HepG2 (cell line): ENCODE data around the gene FUZ. TPM values are rescaled to one million over a fixed set of nuclear protein-coding genes. Genes with fewer than 3 reads are reported as not detected.

ENCODE experiments used
- FOXC1 ChIP-seq: sonication (generic); formaldehyde crosslinking; IDR thresholded peaks from 2 replicates; pipeline ENCODE4 v1.8.0; 2022; ENCODE audit warnings: mild to moderate bottlenecking, missing genetic modification reagents, borderline replicate concordance
- KLF11 ChIP-seq: IDR thresholded peaks from 2 replicates; pipeline ENCODE4 v1.6.1; 2016; ENCODE audit warnings: missing compliant biosample characterization
- KMT2A ChIP-seq: sonication (generic); formaldehyde crosslinking; IDR thresholded peaks from 2 replicates; pipeline ENCODE4 v1.4.0; 2020; ENCODE audit warnings: missing genetic modification reagents
- POLR2A ChIP-seq, 2 experiments: IDR thresholded peaks; 2 replicates each; pipeline ENCODE4 v1.6.1; 2011; ENCODE audit warnings: low read depth in 2 of 2, low read length in 2 of 2, mild to moderate bottlenecking in 1 of 2, moderate library complexity in 1 of 2; ENCODE audit not compliant: insufficient read depth in 1 of 2
- TERF1 ChIP-seq: sonication (generic); formaldehyde crosslinking; IDR thresholded peaks from 2 replicates; pipeline ENCODE4 v1.8.0; 2022; ENCODE audit warnings: mild to moderate bottlenecking, missing genetic modification reagents, moderate library complexity
- ZNF10 ChIP-seq: sonication (generic); formaldehyde crosslinking; IDR thresholded peaks from 2 replicates; pipeline ENCODE4 v1.4.0; 2020; ENCODE audit warnings: mild to moderate bottlenecking, low read depth, missing genetic modification reagents, borderline replicate concordance
- ZNF44 ChIP-seq: sonication (generic); formaldehyde crosslinking; IDR thresholded peaks from 2 replicates; pipeline ENCODE4 v1.5.1; 2020; ENCODE audit warnings: mild to moderate bottlenecking, missing genetic modification reagents
- ZNF564 ChIP-seq: sonication (generic); formaldehyde crosslinking; IDR thresholded peaks from 2 replicates; pipeline ENCODE4 v1.8.1; 2023; ENCODE audit warnings: mild to moderate bottlenecking, missing genetic modification reagents
- ZNF703 ChIP-seq: sonication (generic); formaldehyde crosslinking; IDR thresholded peaks from 2 replicates; pipeline ENCODE4 v1.5.1; 2020; ENCODE audit warnings: missing genetic modification reagents, mild to moderate bottlenecking, moderate library complexity, borderline replicate concordance
- polyA plus RNA-seq, 8 experiments: library from polyadenylated mRNA; depleted of rRNA in 3 of 8; stranded (reverse) in 7 of 8; unstranded in 1 of 8; fragments of >200 nt; fragmentation: Illumina TruSeq in 4 of 8; extraction: Trizol in 4 of 8; gene quantifications; 2 replicates each; pipeline versions ENCODE4 v1.2.1 to v1.2.3, GENCODE V29; 2011 to 2016; ENCODE audit warnings: low read depth in 4 of 8, missing spikeins in 1 of 8, mixed read lengths in 1 of 8; ENCODE audit not compliant: insufficient read depth in 1 of 8
- total RNA-seq, 5 experiments: library from RNA; depleted of rRNA; stranded (reverse); fragments of >200 nt; fragmentation: Illumina TruSeq; extraction: Trizol; gene quantifications; 2 replicates each; pipeline ENCODE4 v1.2.3, GENCODE V29; 2016; ENCODE audit warnings: low read depth in 1 of 5
- TF ChIP-seq, protein P1 (sequence below): sonication (generic); formaldehyde crosslinking; IDR thresholded peaks from 2 replicates; pipeline ENCODE4 v1.4.0; 2020; ENCODE audit warnings: mild to moderate bottlenecking, low read depth, missing genetic modification reagents
- TF ChIP-seq, protein P2 (sequence below): sonication (generic); formaldehyde crosslinking; IDR thresholded peaks from 2 replicates; pipeline ENCODE4 v1.4.0; 2020; ENCODE audit warnings: missing genetic modification reagents, borderline replicate concordance
- TF ChIP-seq, protein P3 (sequence below): sonication (generic); formaldehyde crosslinking; IDR thresholded peaks from 2 replicates; pipeline ENCODE4 v1.4.0; 2020; ENCODE audit warnings: mild to moderate bottlenecking, missing genetic modification reagents

The FUZ gene
- total and polyA plus RNA-seq, 2 of the 13 experiments (the other 11 are each of a cell fraction or from before 2014, with no cell fraction given): 0.08 TPM; not detected in 1

GRCh38 chr19:49850487-49851342, 37.6 kb upstream of the FUZ start, which contains the start of gene PTOV1 (continued):
- TF ChIP-seq TERF1 (CRISPR knock-in tag) (0 out of 2 replicates have a peak, but pooled peaks have one; percentile 57), POLR2A (IDR thresholded peaks at IDR 0.05; ENCODE audit: insufficient read depth in 1 of 2, low read depth in 2 of 2, low read length in 2 of 2) (peak; percentile 66 to 67; a peak in 3 of 4 replicates), KLF11 (no peak), ZNF703 (CRISPR knock-in tag) (no peak), ZNF564 (CRISPR knock-in tag) (0 out of 2 replicates have a peak, but pooled peaks have one; percentile 45), ZNF44 (CRISPR knock-in tag) (no peak), ZNF10 (CRISPR knock-in tag) (no peak), FOXC1 (no peak), KMT2A (CRISPR knock-in tag) (0 out of 2 replicates have a peak, but pooled peaks have one; percentile 13)
- TF ChIP-seq, protein P1, sequence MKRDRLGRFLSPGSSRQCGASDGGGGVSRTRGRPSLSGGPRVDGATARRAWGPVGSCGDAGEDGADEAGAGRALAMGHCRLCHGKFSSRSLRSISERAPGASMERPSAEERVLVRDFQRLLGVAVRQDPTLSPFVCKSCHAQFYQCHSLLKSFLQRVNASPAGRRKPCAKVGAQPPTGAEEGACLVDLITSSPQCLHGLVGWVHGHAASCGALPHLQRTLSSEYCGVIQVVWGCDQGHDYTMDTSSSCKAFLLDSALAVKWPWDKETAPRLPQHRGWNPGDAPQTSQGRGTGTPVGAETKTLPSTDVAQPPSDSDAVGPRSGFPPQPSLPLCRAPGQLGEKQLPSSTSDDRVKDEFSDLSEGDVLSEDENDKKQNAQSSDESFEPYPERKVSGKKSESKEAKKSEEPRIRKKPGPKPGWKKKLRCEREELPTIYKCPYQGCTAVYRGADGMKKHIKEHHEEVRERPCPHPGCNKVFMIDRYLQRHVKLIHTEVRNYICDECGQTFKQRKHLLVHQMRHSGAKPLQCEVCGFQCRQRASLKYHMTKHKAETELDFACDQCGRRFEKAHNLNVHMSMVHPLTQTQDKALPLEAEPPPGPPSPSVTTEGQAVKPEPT (CRISPR knock-in tag): no peak
- TF ChIP-seq, protein P2, sequence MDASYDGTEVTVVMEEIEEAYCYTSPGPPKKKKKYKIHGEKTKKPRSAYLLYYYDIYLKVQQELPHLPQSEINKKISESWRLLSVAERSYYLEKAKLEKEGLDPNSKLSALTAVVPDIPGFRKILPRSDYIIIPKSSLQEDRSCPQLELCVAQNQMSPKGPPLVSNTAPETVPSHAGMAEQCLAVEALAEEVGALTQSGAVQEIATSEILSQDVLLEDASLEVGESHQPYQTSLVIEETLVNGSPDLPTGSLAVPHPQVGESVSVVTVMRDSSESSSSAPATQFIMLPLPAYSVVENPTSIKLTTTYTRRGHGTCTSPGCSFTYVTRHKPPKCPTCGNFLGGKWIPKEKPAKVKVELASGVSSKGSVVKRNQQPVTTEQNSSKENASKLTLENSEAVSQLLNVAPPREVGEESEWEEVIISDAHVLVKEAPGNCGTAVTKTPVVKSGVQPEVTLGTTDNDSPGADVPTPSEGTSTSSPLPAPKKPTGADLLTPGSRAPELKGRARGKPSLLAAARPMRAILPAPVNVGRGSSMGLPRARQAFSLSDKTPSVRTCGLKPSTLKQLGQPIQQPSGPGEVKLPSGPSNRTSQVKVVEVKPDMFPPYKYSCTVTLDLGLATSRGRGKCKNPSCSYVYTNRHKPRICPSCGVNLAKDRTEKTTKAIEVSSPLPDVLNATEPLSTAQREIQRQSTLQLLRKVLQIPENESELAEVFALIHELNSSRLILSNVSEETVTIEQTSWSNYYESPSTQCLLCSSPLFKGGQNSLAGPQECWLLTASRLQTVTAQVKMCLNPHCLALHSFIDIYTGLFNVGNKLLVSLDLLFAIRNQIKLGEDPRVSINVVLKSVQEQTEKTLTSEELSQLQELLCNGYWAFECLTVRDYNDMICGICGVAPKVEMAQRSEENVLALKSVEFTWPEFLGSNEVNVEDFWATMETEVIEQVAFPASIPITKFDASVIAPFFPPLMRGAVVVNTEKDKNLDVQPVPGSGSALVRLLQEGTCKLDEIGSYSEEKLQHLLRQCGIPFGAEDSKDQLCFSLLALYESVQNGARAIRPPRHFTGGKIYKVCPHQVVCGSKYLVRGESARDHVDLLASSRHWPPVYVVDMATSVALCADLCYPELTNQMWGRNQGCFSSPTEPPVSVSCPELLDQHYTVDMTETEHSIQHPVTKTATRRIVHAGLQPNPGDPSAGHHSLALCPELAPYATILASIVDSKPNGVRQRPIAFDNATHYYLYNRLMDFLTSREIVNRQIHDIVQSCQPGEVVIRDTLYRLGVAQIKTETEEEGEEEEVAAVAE (CRISPR knock-in tag): no peak
- TF ChIP-seq, protein P3, sequence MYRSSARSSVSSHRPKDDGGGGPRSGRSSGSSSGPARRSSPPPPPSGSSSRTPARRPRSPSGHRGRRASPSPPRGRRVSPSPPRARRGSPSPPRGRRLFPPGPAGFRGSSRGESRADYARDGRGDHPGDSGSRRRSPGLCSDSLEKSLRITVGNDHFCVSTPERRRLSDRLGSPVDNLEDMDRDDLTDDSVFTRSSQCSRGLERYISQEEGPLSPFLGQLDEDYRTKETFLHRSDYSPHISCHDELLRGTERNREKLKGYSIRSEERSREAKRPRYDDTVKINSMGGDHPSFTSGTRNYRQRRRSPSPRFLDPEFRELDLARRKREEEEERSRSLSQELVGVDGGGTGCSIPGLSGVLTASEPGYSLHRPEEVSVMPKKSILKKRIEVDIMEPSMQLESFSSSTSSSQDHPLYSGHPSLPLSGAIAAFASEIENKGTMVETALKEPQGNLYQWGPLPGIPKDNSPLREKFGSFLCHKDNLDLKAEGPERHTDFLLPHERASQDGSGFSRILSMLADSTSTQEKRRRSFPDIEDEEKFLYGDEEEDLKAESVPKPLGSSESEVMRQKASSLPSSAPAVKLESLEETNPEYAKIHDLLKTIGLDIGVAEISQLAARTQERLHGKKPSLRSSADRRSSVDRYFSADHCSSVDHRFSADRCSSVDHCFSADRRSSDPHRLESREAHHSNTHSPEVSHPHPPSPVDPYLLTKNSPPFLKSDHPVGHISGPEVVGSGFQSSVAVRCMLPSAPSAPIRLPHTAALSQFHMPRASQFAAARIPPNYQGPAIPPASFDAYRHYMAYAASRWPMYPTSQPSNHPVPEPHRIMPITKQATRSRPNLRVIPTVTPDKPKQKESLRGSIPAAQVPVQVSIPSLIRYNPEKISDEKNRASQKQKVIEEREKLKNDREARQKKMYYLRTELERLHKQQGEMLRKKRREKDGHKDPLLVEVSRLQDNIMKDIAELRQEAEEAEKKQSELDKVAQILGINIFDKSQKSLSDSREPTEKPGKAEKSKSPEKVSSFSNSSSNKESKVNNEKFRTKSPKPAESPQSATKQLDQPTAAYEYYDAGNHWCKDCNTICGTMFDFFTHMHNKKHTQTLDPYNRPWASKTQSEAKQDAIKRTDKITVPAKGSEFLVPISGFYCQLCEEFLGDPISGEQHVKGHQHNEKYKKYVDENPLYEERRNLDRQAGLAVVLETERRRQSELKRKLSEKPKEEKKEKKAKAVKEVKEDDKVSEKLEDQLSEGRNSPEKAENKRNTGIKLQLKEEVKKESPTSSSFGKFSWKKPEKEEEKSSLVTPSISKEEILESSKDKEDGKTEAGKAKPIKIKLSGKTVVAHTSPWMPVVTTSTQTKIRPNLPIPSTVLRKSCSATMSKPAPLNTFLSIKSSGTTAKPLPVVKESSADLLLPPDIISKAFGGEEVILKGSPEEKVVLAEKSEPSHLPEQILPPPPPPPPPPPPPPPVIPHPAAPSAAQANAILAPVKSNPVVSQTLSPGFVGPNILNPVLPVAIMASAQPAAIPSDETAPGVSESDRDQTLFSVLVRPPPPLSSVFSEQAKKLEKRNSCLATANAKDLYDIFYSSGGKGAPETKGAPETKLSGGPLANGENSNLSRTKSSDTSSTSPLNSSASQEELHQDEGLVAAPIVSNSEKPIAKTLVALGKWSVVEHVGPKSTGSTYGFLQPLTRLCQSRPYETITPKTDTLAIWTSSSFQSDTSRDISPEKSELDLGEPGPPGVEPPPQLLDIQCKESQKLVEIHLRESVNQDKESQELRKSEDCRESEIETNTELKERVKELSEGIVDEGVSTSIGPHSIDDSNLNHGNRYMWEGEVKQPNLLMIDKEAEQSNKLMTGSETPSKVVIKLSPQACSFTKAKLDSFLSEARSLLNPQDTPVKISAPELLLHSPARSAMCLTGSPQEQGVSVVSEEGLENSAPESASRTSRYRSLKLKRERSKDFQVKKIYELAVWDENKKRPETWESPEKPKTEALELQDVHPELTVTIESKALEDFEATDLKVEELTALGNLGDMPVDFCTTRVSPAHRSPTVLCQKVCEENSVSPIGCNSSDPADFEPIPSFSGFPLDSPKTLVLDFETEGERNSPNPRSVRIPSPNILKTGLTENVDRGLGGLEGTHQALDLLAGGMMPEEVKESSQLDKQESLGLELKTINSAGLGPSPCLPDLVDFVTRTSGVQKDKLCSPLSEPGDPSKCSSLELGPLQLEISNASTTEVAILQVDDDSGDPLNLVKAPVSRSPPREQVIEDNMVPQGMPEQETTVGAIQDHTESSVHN (CRISPR knock-in tag): no peak
